GM23338 (cell line): ENCODE measurements around the gene SEZ6L.

ENCODE experiments used
- CTCF ChIP-seq, 2 experiments: fragments of 200-600 bp in 1 of 2; sonication (generic) in 1 of 2; conservative IDR thresholded peaks; 2 replicates each; pipeline versions ENCODE4 v1.5.1 to v1.6.1; 2016 to 2017; ENCODE audit warnings: antibody characterized with exemption in 2 of 2, low read depth in 2 of 2, mild to moderate bottlenecking in 2 of 2, moderate library complexity in 1 of 2
- EZH2 ChIP-seq: fragments of 200-600 bp; sonication (generic); IDR thresholded peaks from one replicate; pipeline ENCODE4 v1.8.0; 2017; ENCODE audit warnings: antibody characterized with exemption, mild to moderate bottlenecking, low read depth; ENCODE audit not compliant: unreplicated experiment
- EZH2phosphoT487 ChIP-seq: fragments of 200-600 bp; sonication (generic); IDR thresholded peaks from one replicate; pipeline ENCODE4 v1.8.1; 2018; ENCODE audit warnings: antibody characterized with exemption; ENCODE audit not compliant: unreplicated experiment
- JUNB ChIP-seq: IDR thresholded peaks from one replicate; pipeline ENCODE4 v1.6.1; 2016; ENCODE audit warnings: antibody characterized with exemption; ENCODE audit not compliant: unreplicated experiment
- POLR2AphosphoS5 ChIP-seq: IDR thresholded peaks from 2 replicates; pipeline ENCODE4 v1.6.1; 2016; ENCODE audit warnings: antibody characterized with exemption, low read depth

DNA sequence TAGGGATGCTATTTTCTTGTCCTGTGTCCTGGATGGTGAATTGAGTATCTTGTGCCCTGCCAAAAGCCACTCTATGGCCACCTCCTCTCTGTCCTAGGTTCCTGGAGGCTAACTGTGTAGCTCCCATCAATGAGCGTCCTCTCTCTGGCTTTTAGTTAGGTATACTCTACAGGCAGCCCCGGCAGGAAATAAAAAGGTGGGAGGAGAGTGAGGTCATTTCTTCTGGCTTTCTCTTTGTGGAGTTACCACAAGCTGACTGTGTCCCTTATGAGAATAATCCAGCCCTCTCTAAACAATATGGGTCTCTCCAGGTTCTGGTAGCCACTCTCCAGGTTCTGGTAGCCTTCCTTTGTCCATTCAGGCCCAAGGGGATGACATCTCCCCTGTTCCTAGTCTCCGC is 248.1 kb downstream of the SEZ6L start:
- TF ChIP-seq CTCF (conservative IDR thresholded peaks at IDR 0.05; ENCODE audit: low read depth in 2 of 2) (no peak), POLR2AphosphoS5 (no peak), JUNB (no peak), EZH2phosphoT487 (no peak), EZH2 (no peak)
